Measurements from ENCODE around the gene SDK1. TPM values are rescaled to one million over a fixed set of nuclear protein-coding genes. Genes with fewer than 3 reads are reported as not detected.
A peak's percentile ranks its signal among the peaks of the same experiment; 100 is the strongest.

SDK1 gene
- total RNA-seq, 2 donors from 2014 or later: 3.1 to 3.6 TPM

GRCh38 chr7:3280445-3280844 lies 20.6 kb upstream of the SDK1 start:
- Histone ChIP-seq H3K4me3 (no peak overlapping the region), H3K27ac (no peak overlapping the region), H3K27me3 (no peaks in the 10 kb centered on the region), H3K9me3 (no peaks in the 10 kb centered on the region), H3K4me1 (no peaks in the 10 kb centered on the region), H3K36me3 (no peaks in the 10 kb centered on the region)
- DNase-seq (ENCODE audit: low spot score): no peak
- no peak for TF ChIP-seq CTCF (IDR thresholded peaks at IDR 0.05)

- Histone ChIP-seq H3K36me3 (no peaks in the 10 kb centered on the region), H3K4me1 (no peaks in the 10 kb centered on the region), H3K4me3 (no peak overlapping the region), H3K27ac (no peak overlapping the region), H3K9me3 (no peaks in the 10 kb centered on the region), H3K27me3 (no peaks in the 10 kb centered on the region)
- no peak for DNase-seq (ENCODE audit: low spot score)
- TF ChIP-seq CTCF (IDR thresholded peaks at IDR 0.05): no peak
Observed at GRCh38 chr7:3280946-3281656, 20.0 kb upstream of the SDK1 start.

GRCh38 chr7:3282457-3282856 lies 18.6 kb upstream of the SDK1 start:
- H3K4me3 ChIP-seq: no peak overlapping the region
- no peaks in the 10 kb centered on the region for H3K36me3 ChIP-seq
- no peak for TF ChIP-seq CTCF (IDR thresholded peaks at IDR 0.05)
- H3K27ac ChIP-seq: peak overlapping the region in 1 of 2 donors; percentile 1
- no peaks in the 10 kb centered on the region for H3K4me1 ChIP-seq
- H3K9me3 ChIP-seq: no peaks in the 10 kb centered on the region
- DNase-seq (ENCODE audit: low spot score): no peak
- no peaks in the 10 kb centered on the region for H3K27me3 ChIP-seq

- H3K9me3 ChIP-seq: no peaks in the 10 kb centered on the region
- no peaks in the 10 kb centered on the region for H3K27me3 ChIP-seq
- DNase-seq (ENCODE audit: low spot score): no peak
- peak overlapping the region in 1 of 2 donors; percentile 1 for H3K27ac ChIP-seq
- TF ChIP-seq CTCF (IDR thresholded peaks at IDR 0.05): no peak
- no peaks in the 10 kb centered on the region for H3K36me3 ChIP-seq
- H3K4me3 ChIP-seq: no peak overlapping the region
- H3K4me1 ChIP-seq: no peaks in the 10 kb centered on the region
Observed at GRCh38 chr7:3283130-3283704, 17.8 kb upstream of the SDK1 start.

- Histone ChIP-seq H3K9me3 (peaks cover 0 to 4% of the 10 kb centered on the region in 2 donors), H3K27ac (no peak overlapping the region), H3K27me3 (no peaks in the 10 kb centered on the region)
Observed at GRCh38 chr7:3285652-3286051, 15.4 kb upstream of the SDK1 start.

More at GRCh38 chr7:3285652-3286051, 15.4 kb upstream of the SDK1 start:
- Histone ChIP-seq H3K36me3 (no peaks in the 10 kb centered on the region), H3K4me3 (no peak overlapping the region), H3K4me1 (no peaks in the 10 kb centered on the region)
- DNase-seq (ENCODE audit: low spot score): no peak
- no peak for TF ChIP-seq CTCF (IDR thresholded peaks at IDR 0.05)

Data from right atrium auricular region (tissue), 2 donors.